ENCODE data around the gene FGFBP3.

Gene FGFBP3

GRCh38 chr10:91856637-91857036, 52.6 kb downstream of the FGFBP3 start:
- no peak for DNase-seq (ENCODE audit: low read depth)

Measured in activated T-helper 9 cell treated with anti-CD3 and anti-CD28 coated beads, Interleukin-2, amount 50 U/mL, for 16 hours (primary cell).